ENCODE results near the gene ITGA8. TPM values are rescaled to one million over a fixed set of nuclear protein-coding genes. Genes with fewer than 3 reads are reported as not detected.
"Not testable (repeated sequence)": the region's sequence is repeated elsewhere in the genome, so short reads cannot be mapped to it uniquely, and the experiment has no call there.

The ITGA8 gene
- total and polyA plus RNA-seq, 9 of the 15 experiments (the other 6 are each of a cell fraction or from before 2014, with no cell fraction given) = 0.01 to 0.07 (median 0.04) TPM; not detected in 5

DNA sequence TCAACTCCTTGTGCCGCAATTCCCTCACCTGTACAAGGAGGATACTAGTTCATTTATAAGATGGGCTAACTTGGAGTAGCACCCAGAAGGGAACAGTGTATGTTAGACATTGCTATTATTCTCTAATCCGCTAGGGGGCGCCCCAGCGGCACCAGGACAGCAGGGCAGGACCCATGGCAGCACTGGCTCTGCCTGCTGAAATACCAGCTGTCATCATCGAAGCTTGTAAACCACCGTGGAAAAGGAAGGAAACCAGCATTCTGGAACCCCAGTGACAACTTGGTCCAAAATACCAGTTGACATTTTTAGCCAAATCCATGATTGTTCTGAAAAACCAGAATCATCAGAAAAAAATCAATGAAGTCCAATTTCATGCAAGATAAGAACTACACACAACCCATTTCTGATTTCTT is 134.4 kb downstream of the ITGA8 start (continued):
- TF ChIP-seq PRDM10 (IDR thresholded peaks at IDR 0.05; ENCODE audit: partially characterized antibody) (no peak), CHD4 (IDR thresholded peaks at IDR 0.05; ENCODE audit: insufficient read depth, insufficient replicate concordance, low read depth, low read length, poor library complexity, severe bottlenecking) (no peak), MIER1 (IDR thresholded peaks at IDR 0.05; ENCODE audit: low read depth) (no peak), HLTF (IDR thresholded peaks at IDR 0.05) (no peak), ZNF384 (IDR thresholded peaks at IDR 0.05; ENCODE audit: low read depth, low read length) (no peak)

GRCh38 chr10:15582972-15583371 is 136.8 kb downstream of the ITGA8 start:
- CTCF ChIA-PET (ENCODE audit: low intra/inter-chr PET ratio); FAIRE-seq; H3K27ac ChIP-seq (ENCODE audit: extremely low read depth, low read depth, low read length); DNase-seq (ENCODE audit: extremely low read depth in 1 of 4, low spot score in 3 of 4); H3K9me3 ChIP-seq (replicated peaks; ENCODE audit: control insufficient read depth, insufficient read depth, low read depth, low read length); H2AFZ ChIP-seq (ENCODE audit: low read depth, low read length); ATAC-seq; H3K4me3 ChIP-seq; POLR2A ChIA-PET; H3K9ac ChIP-seq (ENCODE audit: insufficient read depth in 1 of 2, low read depth in 2 of 2, low read length in 2 of 2); BruUV-seq (replicated peaks); H3K9me1 ChIP-seq (ENCODE audit: control insufficient read depth, insufficient read depth, low read length); H3K27me3 ChIP-seq (ENCODE audit: control insufficient read depth in 2 of 2, insufficient read depth in 2 of 2, low read length in 2 of 2); H3K79me2 ChIP-seq (ENCODE audit: control insufficient read depth, insufficient read depth, low read length); H3K36me3 ChIP-seq (ENCODE audit: control insufficient read depth, insufficient read depth, low read length); H3K4me1 ChIP-seq (replicated peaks in 1 of 2; ENCODE audit: control insufficient read depth in 2 of 2, insufficient read depth in 2 of 2, low read length in 2 of 2); H4K20me1 ChIP-seq (replicated peaks; ENCODE audit: control insufficient read depth, insufficient read depth, low read length); H3K4me2 ChIP-seq (ENCODE audit: insufficient read depth, low read length): not testable (repeated sequence)
- intact Hi-C loops (cut with micrococcal nuclease) (loop anchor here (10.0 kb wide), 1 partner anchor 242 kb away; no protein-coding TSS in a partner anchor), in situ Hi-C loops (cut with MboI) (loop anchor here (25.0 kb wide), 1 partner anchor 129 kb away; the partner anchor contains the start of gene ITGA8)
- 50% methylated on average over 2 of the region's 2 CpGs for WGBS (ENCODE audit: insufficient coverage, low coverage, missing lambda C conversion rate)
- peak; percentile 79 for TF ChIP-seq ZNF146 (CRISPR knock-in tag; IDR thresholded peaks at IDR 0.05; ENCODE audit: unreplicated experiment)
- peak; percentile 4 for TF ChIP-seq RBM25 (IDR thresholded peaks at IDR 0.05; ENCODE audit: low read depth, low read length, severe bottlenecking)
- 0 out of 4 replicates have a peak, but pooled peaks of 1 of the 2 experiments have one; percentile 29 for TF ChIP-seq KDM1A (IDR thresholded peaks at IDR 0.05)
